Upper lobe of left lung (tissue), 4 donors: Measurements from ENCODE around the gene PIK3C2B.

Source experiments
- CTCF ChIP-seq, 6 experiments: fragments of 450-650 bp in 4 of 6; fragments of 200-600 bp in 2 of 6; sonication (generic) in 2 of 6; IDR thresholded peaks; one replicate each; pipeline ENCODE4 v1.5.1; 2016 to 2019; ENCODE audit warnings: antibody characterized with exemption in 6 of 6
- EP300 ChIP-seq, 4 donors: sonication (generic); formaldehyde crosslinking; IDR thresholded peaks; one replicate each; pipeline ENCODE4 v1.5.1; 2017; ENCODE audit warnings: antibody characterized with exemption in 4 of 4, control low read depth in 2 of 4
- POLR2A ChIP-seq, 4 donors: fragments of 450-650 bp; IDR thresholded peaks; one replicate each; pipeline ENCODE4 v1.5.1; 2016 to 2017; ENCODE audit warnings: antibody characterized with exemption in 4 of 4, mild to moderate bottlenecking in 2 of 4
- POLR2AphosphoS5 ChIP-seq, 2 donors: sonication (generic); formaldehyde crosslinking; IDR thresholded peaks; one replicate each; pipeline ENCODE4 v1.5.1; 2017; ENCODE audit warnings: antibody characterized with exemption in 2 of 2

- peak; percentile 68 to 87 (median 83) for TF ChIP-seq CTCF (IDR thresholded peaks at IDR 0.05)
- TF ChIP-seq POLR2A (IDR thresholded peaks at IDR 0.05), result no peak
- no peak for TF ChIP-seq POLR2AphosphoS5 (IDR thresholded peaks at IDR 0.05)
- no peak for TF ChIP-seq EP300 (IDR thresholded peaks at IDR 0.05)
Observed at GRCh38 chr1:204503122-204503912, 8.7 kb upstream of the PIK3C2B start.
